Mucosa of gallbladder (tissue), 1 donor: ENCODE results near the gene R3HDM2. TPM values are rescaled to one million over a fixed set of nuclear protein-coding genes. Genes with fewer than 3 reads are reported as not detected.
A peak's percentile ranks its signal among the peaks of the same experiment; 100 is the strongest.

Source experiments
- DNase-seq: peaks from one replicate; pipeline ENCODE4 v3.0.0-alpha.2; 2020; ENCODE audit warnings: low spot score
- total RNA-seq: library from RNA; stranded (reverse); gene quantifications from one replicate; pipeline ENCODE4 v1.2.1, GENCODE V29; 2021
- donor health status: DM: no; HTN: no; CAD: no.

R3HDM2 gene
- total RNA-seq, 1 donor from 2014 or later: 73.5 TPM

DNA sequence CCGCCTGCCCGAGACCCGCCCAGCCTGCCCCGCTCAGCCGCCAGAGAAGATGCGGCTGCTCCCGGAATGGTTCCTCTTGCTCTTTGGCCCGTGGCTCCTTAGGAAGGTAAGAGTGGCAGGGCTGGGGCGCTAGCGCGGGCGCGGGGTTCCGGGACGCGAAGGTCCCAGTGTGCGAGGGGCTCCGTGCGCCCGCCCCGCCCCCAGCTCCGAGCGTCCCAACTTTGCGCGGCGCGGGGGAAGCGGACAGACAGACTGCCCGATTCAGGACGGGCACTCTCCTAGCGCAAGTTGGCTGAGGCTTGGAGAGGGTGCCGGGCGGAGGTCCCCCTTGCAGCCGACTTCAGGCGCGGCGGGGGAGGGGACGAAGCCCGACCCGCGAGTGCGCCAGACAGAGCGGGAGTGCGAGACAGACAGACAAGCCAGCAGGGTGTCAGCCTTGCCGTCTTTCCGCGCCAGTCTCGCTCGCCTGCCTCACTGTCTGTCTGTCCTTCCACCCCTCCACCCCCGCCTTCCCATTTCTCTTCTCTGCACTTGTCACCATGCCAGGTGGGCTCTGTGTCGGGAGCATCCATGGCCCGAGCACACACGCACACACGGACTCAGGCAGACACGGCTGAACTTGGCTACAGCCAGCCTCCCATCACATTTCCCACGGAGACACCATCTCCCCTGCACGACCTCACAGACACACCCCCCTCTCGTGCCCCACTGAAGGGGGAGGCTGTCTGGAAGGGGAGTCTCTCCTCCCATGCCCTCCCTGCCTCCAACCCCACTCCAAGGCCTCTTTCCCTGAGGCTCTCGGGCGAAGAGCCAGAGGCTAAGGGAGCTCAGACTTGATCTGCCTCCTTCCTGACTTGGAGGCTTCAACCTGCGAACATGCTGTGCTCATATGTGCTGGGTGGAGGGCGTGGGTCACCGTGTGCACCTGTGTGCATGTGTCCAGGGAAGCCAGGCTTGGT lies 213.6 kb downstream of the R3HDM2 start:
- no peak for DNase-seq

- DNase-seq: no peak
These were observed 214.6 kb downstream of the R3HDM2 start, which contains the start of gene NXPH4 for GRCh38 chr12:57216014-57216911. NXPH4 (plus strand) TSS chr12:57216794; CDS start chr12:57216970, 176 bp downstream.

DNA sequence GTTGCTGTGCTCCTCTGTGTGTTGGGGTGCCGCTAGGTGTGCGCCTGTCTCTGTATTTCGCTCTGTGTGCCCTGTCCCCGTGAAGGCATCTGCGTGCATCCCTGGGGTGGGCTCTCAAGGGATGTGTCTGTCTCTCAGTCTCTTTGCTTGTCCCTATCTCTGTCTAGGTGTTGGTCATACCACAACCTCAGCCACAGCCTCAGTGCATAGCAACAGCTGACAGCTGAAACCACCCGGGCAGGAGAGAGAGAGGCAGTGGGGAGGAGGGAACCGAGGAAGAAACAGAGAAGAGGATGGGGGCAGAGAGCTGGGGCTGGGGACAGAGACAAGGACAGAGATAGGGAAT lies 215.2 kb downstream of the R3HDM2 start:
- DNase-seq: no peak

DNA sequence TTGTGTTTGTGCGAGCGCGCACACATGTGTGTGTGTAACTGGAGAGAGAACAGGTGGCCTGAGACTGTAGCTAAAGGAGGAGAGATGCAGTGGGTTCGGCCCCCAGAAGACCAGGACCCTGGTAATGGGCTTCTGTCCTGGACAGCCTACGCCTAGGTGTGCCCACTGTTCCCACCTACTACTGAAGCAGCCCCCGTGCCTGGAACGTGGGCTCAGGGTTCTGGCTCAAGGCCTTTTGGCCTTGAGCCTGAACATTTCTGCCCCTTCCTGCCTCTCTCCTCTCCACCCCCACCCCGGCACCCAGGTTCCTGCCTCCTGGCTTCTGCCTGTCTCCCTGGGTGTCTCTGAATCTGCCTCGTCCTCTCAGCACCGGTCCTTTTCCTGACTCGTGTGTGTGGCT lies 215.8 kb downstream of the R3HDM2 start:
- DNase-seq: no peak

GRCh38 chr12:57214398-57214781 lies 216.5 kb downstream of the R3HDM2 start:
- DNase-seq: peak; percentile 52

DNA sequence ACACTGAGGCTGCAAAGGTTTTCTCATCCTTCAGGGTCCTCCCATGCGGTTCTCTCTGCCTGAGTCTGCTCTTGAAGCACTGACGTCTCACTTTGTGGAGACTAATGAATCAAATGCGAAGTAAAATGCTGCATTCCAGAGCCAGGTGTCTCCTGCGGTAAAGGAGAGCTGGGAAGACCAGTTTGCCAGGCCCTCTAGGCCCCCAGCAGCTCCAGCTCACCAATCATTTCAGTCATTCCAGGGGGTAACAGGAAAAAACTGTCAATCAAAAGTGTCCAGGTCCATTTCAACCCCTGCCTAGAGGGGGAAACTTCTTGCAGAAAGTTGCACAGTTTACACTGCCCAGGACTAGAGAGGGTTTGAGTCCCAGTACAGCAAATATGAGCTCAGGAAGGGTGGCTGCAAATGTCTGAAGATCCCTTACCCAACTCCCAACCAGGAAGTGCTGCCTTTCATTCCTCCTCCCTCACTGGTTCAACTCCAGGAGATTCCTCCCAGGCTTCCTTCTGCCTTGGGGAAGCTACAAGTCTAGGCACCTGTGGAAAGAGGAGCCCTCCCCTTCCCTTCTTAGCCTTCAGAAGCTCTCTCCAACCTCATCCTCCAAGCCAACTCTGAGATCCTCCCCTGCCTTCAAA lies 217.0 kb downstream of the R3HDM2 start:
- DNase-seq: no peak

GRCh38 chr12:57213058-57213715 lies 217.7 kb downstream of the R3HDM2 start:
- peak; percentile 89 for DNase-seq

DNA sequence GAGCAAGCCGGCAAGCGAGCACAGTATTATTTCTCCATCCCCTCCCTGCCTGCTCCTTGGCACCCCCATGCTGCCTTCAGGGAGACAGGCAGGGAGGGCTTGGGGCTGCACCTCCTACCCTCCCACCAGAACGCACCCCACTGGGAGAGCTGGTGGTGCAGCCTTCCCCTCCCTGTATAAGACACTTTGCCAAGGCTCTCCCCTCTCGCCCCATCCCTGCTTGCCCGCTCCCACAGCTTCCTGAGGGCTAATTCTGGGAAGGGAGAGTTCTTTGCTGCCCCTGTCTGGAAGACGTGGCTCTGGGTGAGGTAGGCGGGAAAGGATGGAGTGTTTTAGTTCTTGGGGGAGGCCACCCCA lies 218.2 kb downstream of the R3HDM2 start:
- no peak for DNase-seq

- DNase-seq: no peak
These were observed 218.8 kb downstream of the R3HDM2 start for GRCh38 chr12:57211791-57212700.

- DNase-seq: no peak
These were observed 219.7 kb downstream of the R3HDM2 start for GRCh38 chr12:57210926-57211692.

DNA sequence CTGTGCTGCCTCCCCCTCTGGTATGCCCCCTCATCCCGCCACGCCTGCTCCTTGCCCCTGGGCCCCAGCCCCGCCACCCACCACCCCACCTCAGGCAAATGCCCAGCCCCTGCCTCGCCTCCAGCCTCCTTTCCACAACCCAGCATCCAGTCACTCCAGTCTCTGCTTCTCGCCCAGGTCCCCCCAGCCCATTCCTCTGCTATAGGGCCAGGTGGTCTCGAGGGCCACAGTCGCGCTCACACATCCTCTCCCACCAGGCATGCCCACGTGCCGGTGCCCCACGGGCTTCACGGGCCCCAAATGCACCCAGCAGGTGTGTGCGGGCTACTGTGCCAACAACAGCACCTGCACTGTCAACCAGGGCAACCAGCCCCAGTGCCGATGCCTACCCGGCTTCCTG lies 220.4 kb downstream of the R3HDM2 start:
- DNase-seq: no peak

DNA sequence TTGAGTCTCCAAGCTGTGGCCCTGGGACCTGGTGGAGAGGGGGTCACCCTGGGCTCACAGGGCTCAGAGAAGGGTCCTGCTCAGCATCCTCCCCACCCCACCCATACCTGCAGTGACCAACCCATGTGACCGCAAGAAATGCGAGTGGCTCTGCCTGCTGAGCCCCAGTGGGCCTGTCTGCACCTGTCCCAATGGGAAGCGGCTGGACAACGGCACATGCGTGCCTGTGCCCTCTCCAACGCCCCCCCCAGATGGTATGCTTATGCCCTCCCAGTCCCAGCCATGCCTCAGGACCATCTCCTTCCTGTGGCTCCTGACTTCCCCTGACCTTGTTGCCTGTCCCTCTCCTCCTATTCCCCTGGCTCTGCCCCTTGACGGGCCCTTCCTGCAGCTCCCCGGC lies 220.9 kb downstream of the R3HDM2 start:
- DNase-seq: no peak

DNA sequence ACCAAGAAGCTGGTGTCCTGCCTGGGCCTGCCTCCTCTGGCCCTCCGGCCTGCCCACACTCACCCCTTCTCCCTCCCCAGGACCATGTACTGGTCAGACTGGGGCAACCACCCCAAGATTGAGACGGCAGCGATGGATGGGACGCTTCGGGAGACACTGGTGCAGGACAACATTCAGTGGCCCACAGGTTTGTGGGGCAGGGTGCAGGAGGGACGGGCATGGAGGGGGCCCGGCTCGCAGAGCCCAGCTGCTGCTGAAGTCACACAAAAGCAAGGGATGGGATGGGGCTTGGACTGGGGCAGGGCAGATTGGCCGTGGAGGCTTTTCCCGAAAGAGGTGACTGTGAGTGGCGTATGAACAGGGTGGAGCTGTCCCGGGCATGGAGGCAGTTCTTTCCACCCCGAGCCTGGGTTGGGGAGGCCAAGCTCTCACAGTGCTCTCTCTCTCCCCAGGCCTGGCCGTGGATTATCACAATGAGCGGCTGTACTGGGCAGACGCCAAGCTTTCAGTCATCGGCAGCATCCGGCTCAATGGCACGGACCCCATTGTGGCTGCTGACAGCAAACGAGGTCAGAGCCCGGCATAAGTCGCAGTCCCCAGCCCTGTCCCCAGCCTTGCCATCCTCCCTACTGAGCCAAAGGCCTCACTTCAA lies 222.1 kb downstream of the R3HDM2 start:
- DNase-seq: no peak

GRCh38 chr12:57207731-57208630 lies 222.9 kb downstream of the R3HDM2 start:
- no peak for DNase-seq

GRCh38 chr12:57205931-57206330 lies 224.9 kb downstream of the R3HDM2 start:
- DNase-seq: no peak

DNA sequence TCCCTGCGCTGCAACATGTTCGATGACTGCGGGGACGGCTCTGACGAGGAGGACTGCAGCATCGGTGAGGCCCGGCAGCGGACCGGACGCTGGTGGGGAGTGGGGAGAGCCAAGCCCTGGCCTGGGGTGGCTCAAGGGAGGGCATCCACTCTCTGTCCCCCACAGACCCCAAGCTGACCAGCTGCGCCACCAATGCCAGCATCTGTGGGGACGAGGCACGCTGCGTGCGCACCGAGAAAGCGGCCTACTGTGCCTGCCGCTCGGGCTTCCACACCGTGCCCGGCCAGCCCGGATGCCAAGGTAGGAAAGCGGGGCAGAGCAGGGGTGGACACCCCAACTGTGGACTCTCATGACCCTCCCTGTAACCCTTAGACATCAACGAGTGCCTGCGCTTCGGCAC lies 225.7 kb downstream of the R3HDM2 start:
- DNase-seq: no peak

DNA sequence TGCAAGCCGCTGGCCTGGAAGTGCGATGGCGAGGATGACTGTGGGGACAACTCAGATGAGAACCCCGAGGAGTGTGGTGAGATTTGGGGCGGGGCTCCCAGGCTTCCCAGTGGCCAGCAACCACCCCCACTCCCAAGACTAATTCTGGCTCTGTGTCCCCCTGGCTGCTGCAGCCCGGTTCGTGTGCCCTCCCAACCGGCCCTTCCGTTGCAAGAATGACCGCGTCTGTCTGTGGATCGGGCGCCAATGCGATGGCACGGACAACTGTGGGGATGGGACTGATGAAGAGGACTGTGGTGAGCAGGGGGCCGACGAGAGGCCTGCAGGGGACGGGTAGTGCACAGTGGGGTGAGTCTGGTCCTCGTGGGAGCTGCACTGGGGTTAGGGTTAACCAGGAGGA lies 226.4 kb downstream of the R3HDM2 start:
- DNase-seq: no peak

DNA sequence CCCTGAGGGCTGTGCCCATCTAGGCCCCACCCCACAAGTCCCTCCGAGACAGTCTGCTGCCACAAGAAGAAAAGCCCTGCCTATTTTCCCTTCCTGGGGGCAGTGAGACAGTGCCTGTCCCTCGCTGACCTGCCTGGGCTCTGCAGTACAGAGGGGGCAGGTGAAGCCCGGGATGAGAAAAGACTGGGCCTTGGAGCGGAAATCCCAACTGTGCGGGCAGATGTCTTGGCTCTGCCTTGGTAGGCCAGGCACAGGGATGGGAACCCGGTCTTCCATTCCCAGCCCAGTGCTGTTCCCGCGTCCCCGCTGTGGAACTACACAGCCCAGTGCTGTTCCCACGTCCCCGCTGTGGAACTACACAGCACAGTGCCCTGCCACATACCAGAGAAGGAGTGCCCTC lies 227.1 kb downstream of the R3HDM2 start:
- DNase-seq: no peak
